Activated T-cell treated with anti-CD3 and anti-CD28 coated beads for 24 hours (primary cell): ENCODE measurements around the gene THAP4.
"Not testable (repeated sequence)": the region's sequence is repeated elsewhere in the genome, so short reads cannot be mapped to it uniquely, and the experiment has no call there.

Experiments used
- DNase-seq: peaks from one replicate; pipeline ENCODE4 v3.0.0-alpha.2; 2020; ENCODE audit warnings: low read depth

Gene THAP4

DNA sequence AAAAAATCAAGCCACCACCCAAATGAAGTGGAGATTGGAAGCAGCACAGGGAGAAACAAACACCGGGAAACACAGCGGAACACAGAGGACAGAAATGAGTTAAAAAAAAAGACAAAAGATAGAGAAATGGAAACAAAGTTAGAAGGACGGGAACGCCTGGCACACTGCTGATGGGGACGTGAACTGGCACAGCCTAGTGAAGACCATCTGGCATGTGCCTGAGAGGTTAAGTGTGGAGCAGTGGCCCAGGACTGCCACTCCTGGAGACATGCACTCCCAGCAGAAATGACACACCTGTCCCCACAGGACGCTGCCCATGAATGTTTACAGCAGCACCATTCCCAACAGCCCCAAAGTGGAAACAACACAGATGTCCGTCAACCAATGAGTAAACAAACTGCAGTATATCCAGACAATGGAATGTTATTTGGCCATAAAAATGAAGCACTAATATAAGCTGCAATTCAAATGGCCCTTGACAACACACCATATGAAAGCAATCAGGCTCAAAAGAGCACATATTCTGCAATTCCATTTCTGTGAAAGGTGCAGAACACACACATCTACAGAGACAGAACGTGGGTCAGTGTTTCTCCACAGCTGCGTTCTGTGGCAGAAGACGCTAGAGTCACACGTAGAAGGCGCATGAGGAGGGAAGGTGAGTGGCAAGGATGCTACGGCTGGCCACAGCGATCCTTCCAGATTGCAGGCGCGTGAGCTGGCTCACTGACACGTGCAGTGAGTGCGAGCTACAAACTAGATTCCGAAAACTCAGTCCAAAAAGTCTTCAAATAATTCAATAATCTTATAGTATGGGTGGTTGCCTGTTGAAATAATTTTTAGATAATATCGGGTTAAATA, 24.6 kb downstream of the THAP4 start:
- no peak for DNase-seq

DNA sequence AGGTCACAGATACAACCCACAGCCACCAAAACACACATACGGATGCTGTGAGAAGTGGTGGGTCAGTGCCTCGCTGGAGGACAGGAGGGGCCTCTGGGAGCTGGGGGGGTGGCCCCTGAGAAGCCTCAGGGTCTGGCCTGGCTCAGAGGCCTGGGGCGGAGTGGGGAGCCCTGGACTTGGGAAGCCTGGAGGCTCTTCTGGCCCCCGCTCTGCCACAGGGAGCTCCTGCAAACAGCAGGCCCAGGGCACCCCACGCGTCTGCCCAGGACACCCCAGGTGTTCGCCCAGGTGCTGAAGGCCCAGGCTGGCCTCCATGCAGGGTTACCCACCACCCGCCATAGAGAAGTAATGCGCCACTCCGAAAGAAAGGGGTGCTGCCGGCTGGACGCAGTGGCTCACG, 25.9 kb downstream of the THAP4 start:
- DNase-seq: no peak

DNA sequence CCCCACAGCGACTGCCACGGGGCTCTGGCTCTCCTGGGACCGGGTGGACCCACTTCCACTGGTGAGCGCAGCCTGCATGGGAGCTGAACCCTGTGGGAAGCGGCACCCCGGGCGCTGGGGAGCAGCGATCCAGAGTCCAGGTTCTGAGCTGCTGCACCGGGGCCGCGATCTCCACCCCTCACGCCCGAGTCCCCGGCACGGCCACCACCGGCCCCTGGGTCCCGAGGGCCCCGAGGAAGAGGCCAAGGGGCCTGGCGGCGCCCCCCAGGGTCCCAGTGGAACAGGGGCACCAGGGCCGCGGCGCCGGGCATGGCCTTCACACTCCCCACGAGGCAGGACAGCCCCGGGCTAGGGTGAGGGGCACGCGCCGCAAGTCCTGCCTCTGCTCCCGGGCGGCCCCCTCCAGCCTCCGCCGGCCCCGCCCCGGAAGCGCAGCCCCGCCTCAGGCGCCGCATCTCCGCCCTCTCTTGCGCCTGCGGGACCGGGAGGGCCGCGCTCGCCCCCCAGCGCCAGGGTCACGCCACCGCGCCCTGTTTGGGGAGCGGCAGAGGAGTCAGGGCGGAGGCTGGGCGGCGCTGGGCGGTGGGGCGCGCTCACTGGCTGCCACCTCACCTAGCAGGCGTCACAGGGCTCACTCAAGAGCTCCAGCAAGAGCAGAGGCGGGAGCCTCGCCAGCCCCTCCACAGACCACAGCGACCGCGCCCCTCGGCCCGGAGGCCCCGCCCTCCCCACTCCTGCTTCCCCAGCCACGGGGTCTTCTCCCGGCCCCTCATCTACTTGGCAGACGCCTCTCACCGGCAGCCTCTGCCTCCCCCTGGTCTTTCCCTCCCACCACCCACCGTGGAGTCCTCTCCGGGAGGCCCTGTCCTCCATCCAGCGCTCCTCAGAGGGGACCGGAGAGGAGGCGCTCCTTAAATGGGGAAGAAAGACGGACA, 26.8 kb downstream of the THAP4 start:
- peak; percentile 87 for DNase-seq

DNA sequence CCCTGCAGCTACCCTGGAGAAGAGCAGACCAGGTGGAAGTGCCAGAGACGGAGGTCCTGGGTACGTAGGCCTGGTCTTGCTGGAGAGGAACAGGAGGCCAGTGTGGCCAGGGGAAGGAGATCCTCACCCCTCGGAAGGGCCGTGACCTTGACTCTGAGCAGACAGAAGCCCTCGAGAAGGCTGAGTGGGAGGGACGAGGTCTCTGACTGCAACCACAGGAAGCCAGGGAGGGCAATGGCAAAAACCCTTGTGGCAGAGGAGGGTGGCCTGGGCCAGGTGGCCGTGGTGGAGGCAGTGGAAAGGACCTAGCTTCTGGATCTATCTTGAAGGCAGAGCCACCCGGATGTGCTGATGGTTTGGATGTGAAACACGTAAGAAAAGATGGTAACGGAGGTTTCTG, 28.1 kb downstream of the THAP4 start:
- DNase-seq: no peak

DNA sequence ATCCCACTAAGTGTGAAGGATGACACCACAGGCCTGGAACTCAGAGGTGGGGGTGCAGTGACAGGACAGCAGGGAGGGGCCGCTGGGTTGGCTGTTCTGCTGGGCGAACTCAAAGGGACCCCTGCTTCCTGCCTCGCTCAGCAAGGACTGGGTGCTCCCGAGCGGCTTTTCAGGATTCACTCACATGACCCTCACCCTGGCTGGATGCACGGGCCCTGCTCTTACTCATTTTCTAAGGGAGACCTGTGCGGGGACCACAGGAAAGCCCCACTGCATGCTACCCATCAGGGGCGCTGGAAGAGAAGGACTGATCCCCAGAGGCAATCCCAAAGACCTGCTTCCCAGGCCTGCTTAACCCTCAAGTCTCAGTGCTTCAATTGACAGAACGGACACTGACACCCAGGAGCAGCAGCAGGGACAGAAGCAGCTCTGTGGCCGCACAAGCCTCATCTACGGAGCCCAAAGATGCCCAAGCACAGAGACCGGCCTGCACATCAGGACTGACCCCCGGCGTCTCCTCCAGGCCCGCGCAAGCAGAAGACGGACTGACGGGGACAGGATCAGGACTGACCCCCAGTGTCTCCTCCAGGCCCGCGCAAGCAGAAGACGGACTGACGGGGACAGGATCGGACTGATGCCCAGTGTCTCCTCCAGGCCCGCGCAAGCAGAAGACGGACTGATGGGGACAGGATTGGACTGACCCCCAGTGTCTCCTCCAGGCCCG, 29.6 kb downstream of the THAP4 start:
- DNase-seq: no peak

DNA sequence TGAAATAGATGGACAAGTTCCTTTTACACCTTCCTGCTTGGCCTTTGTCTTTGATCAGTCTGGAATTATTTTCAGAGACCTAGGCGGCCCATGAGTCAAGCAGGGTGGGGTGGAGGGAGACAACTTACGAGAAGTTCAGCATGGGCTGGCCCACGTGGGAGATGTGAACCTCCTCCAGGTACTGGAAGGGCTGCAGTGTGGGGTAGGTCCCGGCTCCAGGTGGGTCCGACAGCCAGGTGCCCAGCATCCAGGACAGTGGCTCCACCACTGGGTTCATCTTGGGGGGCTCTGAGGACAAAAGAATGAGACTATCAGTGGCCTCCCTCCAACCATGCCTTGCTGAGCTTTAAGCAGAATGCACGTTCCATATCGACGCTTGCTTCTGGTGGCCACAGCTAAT, 30.8 kb downstream of the THAP4 start:
- no peak for DNase-seq

DNA sequence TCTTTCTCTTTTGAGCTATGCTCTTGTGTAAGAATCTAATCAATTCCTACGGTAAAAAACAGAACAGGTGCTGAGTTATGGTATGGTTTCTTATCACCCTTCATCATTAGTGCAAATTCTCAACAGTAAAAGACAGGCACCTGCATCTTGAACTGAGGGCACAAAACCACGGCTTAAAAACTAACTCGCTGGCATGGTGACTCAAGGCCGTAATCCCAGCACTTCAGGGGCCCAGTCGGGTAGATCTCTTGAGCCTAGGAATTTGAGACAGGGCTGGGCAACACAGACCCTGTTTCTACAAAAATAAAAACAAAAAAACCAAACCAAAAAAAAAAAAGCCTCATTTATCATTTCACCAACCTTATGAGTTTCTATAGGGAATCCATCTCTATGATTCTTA, 33.3 kb downstream of the THAP4 start:
- DNase-seq: no peak

DNA sequence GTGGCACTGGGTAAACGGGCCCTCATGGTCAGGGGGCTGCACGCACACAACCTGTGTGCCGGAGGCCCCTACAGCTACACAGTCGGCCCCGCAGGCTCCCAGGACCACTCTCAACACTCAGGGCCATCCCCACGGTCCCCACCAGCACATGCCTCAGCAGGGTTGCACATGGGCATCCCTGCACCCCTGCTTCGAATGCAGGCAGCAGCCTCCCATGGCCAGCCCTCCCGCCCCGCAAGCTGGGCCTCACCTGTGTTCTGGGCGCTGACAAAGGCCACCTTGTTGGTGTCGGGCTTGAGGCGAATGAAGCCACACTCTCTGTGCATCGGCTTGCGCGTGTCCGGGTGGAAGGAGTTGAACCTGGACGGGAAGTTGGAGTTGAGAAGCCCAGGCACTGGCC, 34.2 kb downstream of the THAP4 start:
- no peak for DNase-seq

DNA sequence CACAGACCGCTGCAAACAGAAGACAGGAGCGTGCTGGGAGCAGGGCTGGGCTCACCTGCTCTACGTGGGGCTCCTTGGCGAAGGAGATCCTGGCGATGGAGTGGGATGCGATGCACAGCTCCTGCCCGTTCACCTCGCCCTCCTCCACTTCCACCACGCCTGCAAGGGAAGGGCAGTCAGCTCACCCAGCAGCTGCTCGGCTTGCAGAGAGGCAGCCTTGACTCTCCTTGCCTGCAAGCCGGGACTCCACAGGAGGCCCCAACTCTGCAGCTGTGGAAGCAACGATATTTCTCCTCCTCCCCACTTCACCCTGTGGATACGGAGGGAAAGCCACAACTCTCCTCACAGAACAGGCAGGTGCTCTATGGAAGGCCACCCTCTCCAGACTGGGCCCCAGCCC, 35.1 kb downstream of the THAP4 start:
- DNase-seq: no peak

DNA sequence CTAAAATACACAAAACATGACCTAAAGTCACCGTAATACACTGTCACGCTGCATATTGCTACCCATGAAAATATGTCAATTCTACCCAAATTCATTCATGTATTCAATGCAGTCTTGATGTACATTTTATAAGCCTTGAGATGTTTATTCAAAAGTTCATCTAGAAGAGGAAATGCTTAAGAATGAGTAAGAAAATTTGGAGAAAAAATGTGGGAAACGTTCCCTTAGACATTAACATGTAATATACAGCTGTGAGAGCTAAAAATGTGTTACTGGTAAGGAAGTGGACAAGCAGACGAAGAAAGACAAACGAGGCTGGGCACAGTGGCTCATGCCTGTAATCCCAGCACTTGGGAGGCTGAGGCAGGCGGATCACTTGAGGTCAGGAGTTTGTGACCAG, 37.3 kb downstream of the THAP4 start:
- DNase-seq: no peak

DNA sequence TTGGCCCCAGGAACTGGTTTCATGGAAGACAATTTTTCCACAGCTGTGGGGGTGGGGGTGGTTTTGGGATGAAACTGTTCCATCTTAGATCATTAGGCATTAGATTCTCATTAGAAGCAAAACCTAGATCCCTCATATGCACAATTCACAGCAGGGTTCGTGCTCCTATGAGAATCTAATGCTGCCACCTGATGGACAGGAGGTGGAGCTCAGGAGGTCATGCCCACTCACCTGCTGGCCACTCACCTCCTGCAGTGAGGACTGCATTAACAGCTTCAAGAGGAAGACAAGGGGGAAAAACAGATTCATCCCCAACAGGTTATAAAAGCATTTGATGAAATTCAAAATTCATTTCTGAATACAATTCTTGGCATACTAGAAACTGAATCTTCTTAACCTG, 38.5 kb downstream of the THAP4 start:
- no peak for DNase-seq

DNA sequence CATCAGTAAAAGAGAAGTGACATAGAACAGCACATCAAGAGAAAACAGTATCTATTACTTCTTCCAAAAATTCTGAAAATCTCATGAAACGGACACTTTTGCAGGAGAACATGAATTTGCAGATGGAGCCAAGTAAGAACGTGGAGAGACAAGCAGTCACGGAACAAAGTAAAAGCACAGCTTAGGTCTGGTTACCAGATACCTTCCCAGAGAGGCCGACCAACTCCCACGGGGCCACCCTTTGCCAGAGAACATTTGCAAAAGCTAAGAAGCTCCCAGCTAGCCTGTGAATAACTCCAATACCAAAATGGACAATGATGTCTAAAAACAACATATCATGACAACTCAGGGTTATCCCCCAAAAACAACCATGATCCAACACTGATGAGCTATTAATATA, 38.9 kb downstream of the THAP4 start:
- DNase-seq: no peak

DNA sequence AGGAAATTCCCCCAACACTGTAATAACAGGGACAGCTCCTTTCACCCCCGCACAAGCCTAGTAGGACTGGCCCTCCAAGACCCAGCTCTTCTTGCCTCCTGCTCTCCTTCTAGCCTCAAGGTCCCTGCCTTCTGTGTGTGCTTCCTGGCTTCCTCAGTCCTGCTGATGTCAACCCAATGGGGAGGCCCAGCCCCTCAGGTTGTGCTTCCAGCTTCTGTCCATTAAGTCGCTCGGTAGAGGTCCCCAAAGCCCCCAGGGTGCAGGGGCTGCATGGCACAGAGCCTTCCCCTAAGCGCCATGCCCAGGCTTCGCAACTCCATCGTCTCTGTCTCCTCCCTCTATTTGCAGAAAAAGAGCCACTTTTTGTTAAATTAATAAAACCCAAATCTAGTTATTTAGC, 39.4 kb downstream of the THAP4 start:
- DNase-seq: no peak

DNA sequence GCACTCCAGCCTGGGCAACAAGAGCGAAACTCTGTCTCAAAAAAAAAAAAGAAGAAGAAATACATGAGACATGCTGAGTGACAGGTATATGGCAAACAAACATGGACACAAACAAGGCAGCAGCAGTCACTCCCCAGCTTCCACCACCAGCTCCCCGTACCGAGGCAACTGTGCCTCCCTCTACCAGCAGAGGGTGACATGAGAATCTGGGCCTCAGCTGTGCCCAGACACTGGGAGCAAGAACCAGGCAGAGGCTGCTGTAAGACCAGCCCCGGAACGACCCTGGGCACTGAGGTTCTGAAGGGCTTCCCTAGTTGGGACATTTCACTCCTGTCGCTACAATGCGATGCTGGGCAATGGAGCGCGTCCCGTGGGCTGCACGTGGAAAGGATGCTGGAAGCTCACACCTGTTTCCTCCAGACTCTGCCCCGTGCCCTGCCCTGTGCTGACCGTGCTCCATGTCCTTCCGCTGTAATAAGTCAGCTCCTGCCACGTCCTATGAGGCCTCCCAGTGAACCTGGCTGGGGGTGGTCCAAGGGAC, 41.3 kb downstream of the THAP4 start:
- no peak for DNase-seq

DNA sequence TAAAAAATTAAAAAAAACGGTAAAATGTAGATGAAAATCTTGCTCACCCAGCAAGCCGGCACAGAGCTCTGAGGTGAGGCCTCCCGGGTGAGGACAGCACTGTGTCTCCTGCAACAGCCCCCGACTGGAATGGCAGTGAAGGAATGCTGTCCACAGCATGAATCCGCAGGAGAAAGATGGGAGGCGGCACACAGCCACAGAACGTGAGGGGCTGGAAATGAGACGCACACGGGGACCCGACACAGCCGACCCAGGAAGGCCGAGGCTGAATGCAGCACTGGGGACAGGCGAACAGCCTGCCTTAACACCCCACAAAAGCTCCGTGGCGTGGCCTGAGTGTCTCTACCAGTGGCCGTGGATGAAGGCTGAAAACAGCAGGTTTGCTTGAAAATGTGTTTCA, 43.7 kb downstream of the THAP4 start:
- DNase-seq: no peak

DNA sequence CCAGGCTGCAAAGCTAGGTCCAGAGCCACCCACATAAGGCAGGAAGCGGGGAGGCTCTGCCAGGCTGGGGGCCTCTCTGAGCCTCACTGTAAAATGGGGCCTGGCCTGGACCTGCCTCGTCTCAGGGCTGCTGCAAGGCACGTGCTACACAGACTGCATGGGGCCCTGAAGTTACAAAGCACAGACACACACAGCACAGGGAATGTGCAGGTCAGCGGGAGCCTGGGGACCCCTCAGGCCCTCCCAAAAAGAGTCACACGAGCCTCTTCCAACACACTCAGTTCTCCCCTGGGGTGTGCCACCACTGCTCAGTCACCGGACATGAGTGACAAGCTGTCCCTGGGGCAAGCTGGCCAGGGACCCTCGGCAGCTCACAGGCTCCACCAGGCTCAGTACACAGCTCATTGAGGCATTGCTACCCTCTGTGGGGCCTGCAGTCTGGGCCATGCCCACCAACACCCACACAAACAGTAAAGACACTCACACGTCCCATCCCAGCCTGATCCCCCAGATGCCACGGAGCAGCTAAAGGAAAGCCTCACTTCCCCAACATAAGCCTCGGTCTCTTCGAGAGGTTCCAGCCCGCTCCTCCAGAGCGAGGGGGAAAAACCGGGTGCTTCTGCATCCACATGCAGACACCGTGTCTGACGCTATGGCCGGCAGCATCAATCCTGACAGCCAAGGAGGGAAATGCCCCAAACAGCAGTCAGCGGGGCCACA, 44.7 kb downstream of the THAP4 start:
- no peak for DNase-seq

DNA sequence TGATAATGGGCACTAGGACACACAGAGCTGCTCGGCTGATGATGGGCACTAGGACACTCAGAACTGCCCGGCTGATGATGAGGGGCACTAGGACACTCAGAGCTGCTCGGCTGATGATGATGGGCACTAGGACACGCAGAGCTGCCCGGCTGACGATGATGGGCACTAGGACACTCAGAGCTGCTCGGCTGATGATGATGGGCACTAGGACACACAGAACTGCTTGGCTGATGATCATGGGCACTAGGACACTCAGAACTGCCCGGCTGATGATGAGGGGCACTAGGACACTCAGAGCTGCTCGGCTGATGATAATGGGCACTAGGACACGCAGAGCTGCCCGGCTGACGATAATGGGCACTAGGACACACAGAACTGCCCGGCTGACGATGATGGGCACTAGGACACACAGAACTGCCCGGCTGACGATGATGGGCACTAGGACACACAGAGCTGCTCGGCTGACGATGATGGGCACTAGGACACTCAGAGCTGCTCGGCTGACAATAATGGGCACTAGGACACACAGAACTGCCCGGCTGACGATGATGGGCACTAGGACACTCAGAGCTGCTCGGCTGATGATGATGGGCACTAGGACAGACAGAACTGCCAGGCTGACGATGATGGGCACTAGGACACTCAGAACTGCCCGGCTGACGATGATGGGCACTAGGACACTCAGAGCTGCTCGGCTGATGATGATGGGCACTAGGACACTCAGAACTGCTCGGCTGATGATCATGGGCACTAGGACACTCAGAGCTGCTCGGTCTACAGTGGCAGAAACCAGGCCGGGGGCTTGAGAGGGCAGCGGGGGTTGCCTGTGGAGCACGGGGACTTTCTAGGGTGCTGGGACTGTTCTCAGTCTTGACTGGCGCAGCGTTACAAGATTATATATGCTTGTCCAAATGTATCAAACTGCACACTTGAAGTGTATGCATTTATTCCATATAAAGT, 46.2 kb downstream of the THAP4 start:
- not testable (repeated sequence) for DNase-seq

DNA sequence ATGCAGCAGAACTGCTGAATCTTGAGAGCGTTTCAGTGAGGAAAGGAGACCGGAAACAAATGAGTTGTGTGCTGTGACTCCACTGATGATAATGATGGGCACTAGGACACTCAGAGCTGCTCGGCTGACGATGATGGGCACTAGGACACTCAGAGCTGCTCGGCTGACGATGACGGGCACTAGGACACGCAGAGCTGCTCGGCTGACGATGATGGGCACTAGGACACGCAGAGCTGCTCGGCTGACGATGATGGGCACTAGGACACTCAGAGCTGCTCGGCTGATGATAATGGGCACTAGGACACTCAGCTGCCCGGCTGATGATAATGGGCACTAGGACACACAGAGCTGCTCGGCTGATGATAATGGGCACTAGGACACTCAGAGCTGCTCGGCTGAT, 47.1 kb downstream of the THAP4 start:
- DNase-seq: not testable (repeated sequence)

DNA sequence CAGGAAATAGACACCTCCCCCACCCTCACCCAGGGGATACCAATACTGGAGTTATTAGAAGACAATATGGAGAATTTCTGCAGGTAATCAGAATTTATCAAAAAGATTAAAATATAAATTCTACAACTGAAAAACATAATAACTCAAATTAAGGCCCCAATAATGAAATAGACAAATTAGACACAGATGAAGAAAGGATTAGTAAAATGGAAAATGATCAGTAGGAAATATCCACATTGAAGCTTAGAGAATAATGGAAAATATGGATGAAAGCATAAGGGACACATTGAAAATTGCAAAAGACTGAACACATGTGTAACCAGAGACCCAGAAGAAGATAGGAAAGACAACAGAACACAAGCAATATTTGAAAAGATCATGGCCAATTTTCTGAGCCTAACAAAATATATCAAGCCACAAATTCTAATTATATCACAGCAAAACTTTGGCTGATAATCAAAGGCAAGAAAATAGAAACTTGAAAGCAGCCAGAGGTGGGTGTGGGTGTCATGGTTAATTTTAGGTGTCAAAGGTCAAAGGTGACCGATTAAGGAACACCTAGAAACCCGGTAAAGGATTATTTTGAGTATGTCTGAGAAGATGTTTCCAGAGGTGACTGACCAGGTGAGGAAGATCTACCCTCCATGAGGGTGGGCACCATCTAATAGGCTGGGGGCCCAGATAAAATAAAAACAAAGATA, 50.2 kb downstream of the THAP4 start:
- no peak for DNase-seq

DNA sequence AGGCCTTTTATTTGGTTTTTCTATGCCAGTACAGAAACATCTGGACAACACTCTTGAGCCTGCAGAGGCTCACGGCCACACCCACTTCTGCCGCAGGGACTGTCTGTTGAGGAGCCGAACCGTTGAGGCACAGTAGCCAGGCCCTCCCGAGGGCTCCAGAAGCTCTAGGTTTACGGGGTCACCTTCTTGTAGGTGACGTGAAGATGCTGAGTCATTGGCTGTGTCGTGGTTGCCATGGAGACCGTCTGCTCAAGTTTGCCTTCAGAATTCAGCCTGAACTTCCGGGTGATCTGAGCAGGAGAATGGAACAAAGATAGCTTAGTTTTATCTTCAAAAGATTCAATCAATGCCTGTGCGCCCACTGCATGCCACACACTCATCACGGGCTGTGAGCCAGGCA, 52.5 kb downstream of the THAP4 start:
- DNase-seq: no peak
